SJCRH30 (cell line): Measurements from ENCODE around the gene TGFBR3L. TPM values are rescaled to one million over a fixed set of nuclear protein-coding genes. Genes with fewer than 3 reads are reported as not detected.

Experiments used
- DNase-seq, 2 experiments: peaks; one replicate each; pipeline ENCODE4 v3.0.0-alpha.2; 2015 to 2020
- H3K27ac ChIP-seq: fragments of 250-450 bp; sonication (Bioruptor Pico); 2 replicates; pipeline ENCODE4 v1.5.1; 2020; ENCODE audit warnings: mild to moderate bottlenecking, moderate library complexity
- H3K27me3 ChIP-seq: fragments of 250-450 bp; sonication (Bioruptor Pico); 2 replicates; pipeline ENCODE4 v1.5.1; 2020; ENCODE audit warnings: mild to moderate bottlenecking, moderate library complexity
- H3K36me3 ChIP-seq: fragments of 250-450 bp; sonication (Bioruptor Pico); 2 replicates; pipeline ENCODE4 v1.5.1; 2020; ENCODE audit warnings: mild to moderate bottlenecking, moderate library complexity
- H3K4me1 ChIP-seq: fragments of 250-450 bp; sonication (Bioruptor Pico); 2 replicates; pipeline ENCODE4 v1.5.1; 2020; ENCODE audit warnings: mild to moderate bottlenecking, moderate library complexity
- H3K4me3 ChIP-seq: fragments of 250-450 bp; sonication (Bioruptor Pico); 2 replicates; pipeline ENCODE4 v1.5.1; 2020; ENCODE audit warnings: mild to moderate bottlenecking, moderate library complexity
- H3K9me3 ChIP-seq: fragments of 250-450 bp; sonication (Bioruptor Pico); replicated peaks from 2 replicates; pipeline ENCODE4 v1.5.1; 2020; ENCODE audit warnings: mild to moderate bottlenecking, moderate library complexity
- total RNA-seq: library from RNA; depleted of rRNA; stranded (reverse); fragments of >200 nt; shearing (Covaris generic); gene quantifications from 2 replicates; pipeline ENCODE4 v1.2.3, GENCODE V29; 2014

Gene TGFBR3L
- total RNA-seq, 1 experiment from 2014 or later: not detected

GRCh38 chr19:7905859-7906258 is 8.8 kb upstream of the TGFBR3L start:
- no peaks in the 10 kb centered on the region for H3K36me3 ChIP-seq
- no peak overlapping the region for H3K27ac ChIP-seq
- H3K4me3 ChIP-seq: no peak overlapping the region
- no peaks in the 10 kb centered on the region for H3K27me3 ChIP-seq
- DNase-seq: no peak
- H3K9me3 ChIP-seq: no peaks in the 10 kb centered on the region
- H3K4me1 ChIP-seq: no peaks in the 10 kb centered on the region; the same call in 1 of the 2 replicates

- no peak for DNase-seq
- Histone ChIP-seq H3K36me3 (no peaks in the 10 kb centered on the region; the same call in 1 of the 2 replicates), H3K27me3 (no peaks in the 10 kb centered on the region)
Observed at GRCh38 chr19:7907122-7907521, 7.5 kb upstream of the TGFBR3L start.

GRCh38 chr19:7907544-7907943 is 7.1 kb upstream of the TGFBR3L start:
- H3K4me3 ChIP-seq: no peak overlapping the region
- no peaks in the 10 kb centered on the region for H3K9me3 ChIP-seq
- no peaks in the 10 kb centered on the region; the same call in 1 of the 2 replicates for H3K4me1 ChIP-seq
- H3K36me3 ChIP-seq: no peaks in the 10 kb centered on the region; the same call in 1 of the 2 replicates
- H3K27me3 ChIP-seq: no peaks in the 10 kb centered on the region
- no peak overlapping the region for H3K27ac ChIP-seq
- no peak for DNase-seq

More at GRCh38 chr19:7907122-7907521, 7.5 kb upstream of the TGFBR3L start:
- Histone ChIP-seq H3K27ac (no peak overlapping the region), H3K4me3 (no peak overlapping the region), H3K4me1 (no peaks in the 10 kb centered on the region; the same call in 1 of the 2 replicates), H3K9me3 (no peaks in the 10 kb centered on the region)

- Histone ChIP-seq H3K4me3 (no peak overlapping the region), H3K27ac (no peak overlapping the region), H3K4me1 (no peaks in the 10 kb centered on the region), H3K36me3 (no peaks in the 10 kb centered on the region; the same call in 1 of the 2 replicates), H3K9me3 (no peaks in the 10 kb centered on the region), H3K27me3 (no peaks in the 10 kb centered on the region)
- no peak for DNase-seq
Observed at GRCh38 chr19:7908078-7908699, 6.4 kb upstream of the TGFBR3L start.

GRCh38 chr19:7908742-7909461 is 5.7 kb upstream of the TGFBR3L start:
- Histone ChIP-seq H3K36me3 (no peaks in the 10 kb centered on the region; the same call in 1 of the 2 replicates), H3K9me3 (no peaks in the 10 kb centered on the region), H3K27ac (no peak overlapping the region), H3K4me1 (no peaks in the 10 kb centered on the region), H3K27me3 (no peaks in the 10 kb centered on the region), H3K4me3 (no peak overlapping the region)
- no peak for DNase-seq

- H3K27ac ChIP-seq: no peak overlapping the region
- no peaks in the 10 kb centered on the region for H3K4me1 ChIP-seq
- no peak for DNase-seq
- no peaks in the 10 kb centered on the region for H3K9me3 ChIP-seq
- no peaks in the 10 kb centered on the region; the same call in 1 of the 2 replicates for H3K36me3 ChIP-seq
- H3K27me3 ChIP-seq: no peaks in the 10 kb centered on the region
- H3K4me3 ChIP-seq: no peak overlapping the region
Observed at GRCh38 chr19:7909471-7910067, 5.1 kb upstream of the TGFBR3L start.

GRCh38 chr19:7910321-7911161 is 4.1 kb upstream of the TGFBR3L start:
- Histone ChIP-seq H3K9me3 (no peaks in the 10 kb centered on the region), H3K27me3 (no peaks in the 10 kb centered on the region; the same call in 1 of the 2 replicates), H3K4me3 (no peak overlapping the region), H3K36me3 (no peaks in the 10 kb centered on the region; the same call in 1 of the 2 replicates), H3K27ac (no peak overlapping the region), H3K4me1 (no peaks in the 10 kb centered on the region)
- no peak for DNase-seq

- Histone ChIP-seq H3K27ac (no peak overlapping the region), H3K27me3 (no peaks in the 10 kb centered on the region; the same call in 1 of the 2 replicates), H3K4me1 (no peaks in the 10 kb centered on the region), H3K36me3 (no peaks in the 10 kb centered on the region; the same call in 1 of the 2 replicates), H3K9me3 (no peaks in the 10 kb centered on the region), H3K4me3 (no peak overlapping the region)
- no peak for DNase-seq
Observed at GRCh38 chr19:7911508-7912143, 3.0 kb upstream of the TGFBR3L start.

GRCh38 chr19:7912144-7912696 is 2.4 kb upstream of the TGFBR3L start:
- H3K27me3 ChIP-seq: no peaks in the 10 kb centered on the region; the same call in 1 of the 2 replicates
- H3K4me1 ChIP-seq: no peaks in the 10 kb centered on the region
- no peak overlapping the region for H3K27ac ChIP-seq
- H3K4me3 ChIP-seq: no peak overlapping the region
- no peaks in the 10 kb centered on the region for H3K9me3 ChIP-seq
- no peaks in the 10 kb centered on the region; the same call in 1 of the 2 replicates for H3K36me3 ChIP-seq
- DNase-seq: no peak

GRCh38 chr19:7912697-7913564 is 1.7 kb upstream of the TGFBR3L start:
- Histone ChIP-seq H3K27me3 (no peaks in the 10 kb centered on the region; the same call in 1 of the 2 replicates), H3K36me3 (no peaks in the 10 kb centered on the region; the same call in 1 of the 2 replicates), H3K9me3 (no peaks in the 10 kb centered on the region), H3K27ac (no peak overlapping the region), H3K4me3 (no peak overlapping the region), H3K4me1 (no peaks in the 10 kb centered on the region)
- no peak for DNase-seq

- Histone ChIP-seq H3K4me1 (no peaks in the 10 kb centered on the region), H3K36me3 (no peaks in the 10 kb centered on the region; the same call in 1 of the 2 replicates), H3K9me3 (no peaks in the 10 kb centered on the region), H3K4me3 (no peak overlapping the region), H3K27me3 (no peaks in the 10 kb centered on the region; the same call in 1 of the 2 replicates), H3K27ac (no peak overlapping the region)
- DNase-seq: no peak
Observed at GRCh38 chr19:7913652-7914051, 978 bp upstream of the TGFBR3L start.

GRCh38 chr19:7914099-7914498 is 531 bp upstream of the TGFBR3L start:
- Histone ChIP-seq H3K9me3 (no peaks in the 10 kb centered on the region), H3K36me3 (no peaks in the 10 kb centered on the region; the same call in 1 of the 2 replicates), H3K4me1 (no peaks in the 10 kb centered on the region), H3K27ac (no peak overlapping the region), H3K27me3 (no peaks in the 10 kb centered on the region; the same call in 1 of the 2 replicates), H3K4me3 (no peak overlapping the region)
- no peak for DNase-seq
